Measurements from ENCODE around the gene PRKN. TPM values are rescaled to one million over a fixed set of nuclear protein-coding genes. Genes with fewer than 3 reads are reported as not detected.

Gene PRKN
- total RNA-seq, 1 experiment from 2014 or later, result 2.0 TPM

DNA sequence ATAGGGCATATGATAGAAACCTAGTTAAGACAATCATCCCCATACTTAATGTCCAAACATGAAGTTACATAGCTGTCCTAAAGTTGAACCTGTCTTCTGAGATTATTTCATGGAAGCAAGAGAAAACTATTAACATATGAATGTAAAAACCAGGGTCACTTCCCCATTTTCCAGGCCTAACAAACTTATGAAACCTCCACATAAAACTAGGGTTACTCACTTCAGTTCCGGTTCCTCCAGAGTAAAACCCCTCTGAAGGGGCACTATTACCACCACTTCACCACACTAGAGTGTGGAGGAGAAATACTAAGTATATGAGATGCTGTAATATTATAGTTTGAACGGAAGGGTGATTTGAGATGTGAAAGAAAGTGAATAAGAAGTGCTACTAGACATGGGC is 14.9 kb downstream of the PRKN start:
- TF ChIP-seq, protein P1, sequence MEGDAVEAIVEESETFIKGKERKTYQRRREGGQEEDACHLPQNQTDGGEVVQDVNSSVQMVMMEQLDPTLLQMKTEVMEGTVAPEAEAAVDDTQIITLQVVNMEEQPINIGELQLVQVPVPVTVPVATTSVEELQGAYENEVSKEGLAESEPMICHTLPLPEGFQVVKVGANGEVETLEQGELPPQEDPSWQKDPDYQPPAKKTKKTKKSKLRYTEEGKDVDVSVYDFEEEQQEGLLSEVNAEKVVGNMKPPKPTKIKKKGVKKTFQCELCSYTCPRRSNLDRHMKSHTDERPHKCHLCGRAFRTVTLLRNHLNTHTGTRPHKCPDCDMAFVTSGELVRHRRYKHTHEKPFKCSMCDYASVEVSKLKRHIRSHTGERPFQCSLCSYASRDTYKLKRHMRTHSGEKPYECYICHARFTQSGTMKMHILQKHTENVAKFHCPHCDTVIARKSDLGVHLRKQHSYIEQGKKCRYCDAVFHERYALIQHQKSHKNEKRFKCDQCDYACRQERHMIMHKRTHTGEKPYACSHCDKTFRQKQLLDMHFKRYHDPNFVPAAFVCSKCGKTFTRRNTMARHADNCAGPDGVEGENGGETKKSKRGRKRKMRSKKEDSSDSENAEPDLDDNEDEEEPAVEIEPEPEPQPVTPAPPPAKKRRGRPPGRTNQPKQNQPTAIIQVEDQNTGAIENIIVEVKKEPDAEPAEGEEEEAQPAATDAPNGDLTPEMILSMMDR (conservative IDR thresholded peaks at IDR 0.05), result no peak
- no peak overlapping the region for H4K8ac ChIP-seq (replicated peaks; ENCODE audit: insufficient read length, low read depth, low read length)
- no peak overlapping the region for H4K91ac ChIP-seq (ENCODE audit: insufficient read length, low read depth, low read length)
- peaks cover 13 to 14% of the 10 kb centered on the region in 2 experiments for H3K4me1 Mint-ChIP-seq
- H3T11ph ChIP-seq (ENCODE audit: low read length), result no peak overlapping the region
- H3K9ac ChIP-seq (ENCODE audit: extremely low read depth, insufficient read length, low read length), result no peak overlapping the region
- no peaks in the 10 kb centered on the region for H3K79me1 ChIP-seq (ENCODE audit: insufficient read depth, low read depth, low read length, poor library complexity, severe bottlenecking)
- no peak overlapping the region for H2BK120ac ChIP-seq (ENCODE audit: low read depth, low read length, poor library complexity, severe bottlenecking)
- peaks cover 0 to 18% (median 2%) of the 10 kb centered on the region in 3 experiments; a peak in 4 of 7 replicates for H3K36me3 Mint-ChIP-seq (ENCODE audit: insufficient read depth in 1 of 3, low read depth in 3 of 3)
- H3K79me2 ChIP-seq (ENCODE audit: insufficient read depth, low read length), result no peaks in the 10 kb centered on the region
- H3K56ac ChIP-seq (ENCODE audit: insufficient read length, low read depth, low read length), result no peak overlapping the region
- H2BK5ac ChIP-seq (ENCODE audit: insufficient read length, low read length), result no peak overlapping the region
- H4K5ac ChIP-seq (ENCODE audit: insufficient read length, low read depth, low read length), result no peak overlapping the region
- no peak overlapping the region for H2BK12ac ChIP-seq (ENCODE audit: insufficient read length, low read depth, low read length)
- H3K4me3 Mint-ChIP-seq, result no peak overlapping the region
- no peak overlapping the region for H3K18ac ChIP-seq (ENCODE audit: insufficient read length, low read depth, low read length)
- H3K4ac ChIP-seq (ENCODE audit: low read depth, low read length), result no peak overlapping the region
- no peak overlapping the region for H3K27ac ChIP-seq (ENCODE audit: insufficient read length, low read depth, low read length)
- no peak overlapping the region for H2AFZ ChIP-seq (ENCODE audit: low read length)
- no peak overlapping the region for H3K23ac ChIP-seq (ENCODE audit: insufficient read length, low read depth, low read length)
- no peaks in the 10 kb centered on the region for H3K27me3 ChIP-seq (ENCODE audit: insufficient read depth, low read length)
- no peak overlapping the region for H2BK15ac ChIP-seq (ENCODE audit: low read depth, low read length)
- H3K27me3 Mint-ChIP-seq (ENCODE audit: low read depth), result no peaks in the 10 kb centered on the region
- 100% methylated on average over 1 of the region's 2 CpGs for WGBS (ENCODE audit: extremely low coverage, insufficient read length, low lambda C conversion rate)
- no peaks in the 10 kb centered on the region for H3K9me3 ChIP-seq (ENCODE audit: control insufficient read depth, low read depth, low read length)
- no peak overlapping the region for H3K4me2 ChIP-seq (ENCODE audit: insufficient read depth, insufficient read length, low read length)
- no peaks in the 10 kb centered on the region for H3K23me2 ChIP-seq (ENCODE audit: insufficient read length, low read depth, low read length, poor library complexity, severe bottlenecking)
- peaks cover 9% of the 10 kb centered on the region in 2 experiments; a peak in 4 of 5 replicates for H3K9me3 Mint-ChIP-seq
- no peaks in the 10 kb centered on the region for H3K4me1 ChIP-seq (ENCODE audit: insufficient read depth, low read length)
- no peak overlapping the region for H3K14ac ChIP-seq (ENCODE audit: insufficient read depth, low read length)
- no peaks in the 10 kb centered on the region for H4K20me1 ChIP-seq (ENCODE audit: control insufficient read depth, insufficient read depth, insufficient read length)
- DNase-seq, result no peak
- no peak overlapping the region for H3K27ac Mint-ChIP-seq
- no peak overlapping the region for H2BK20ac ChIP-seq (ENCODE audit: low read depth, low read length, poor library complexity, severe bottlenecking)
- no peak overlapping the region for H2AK5ac ChIP-seq (ENCODE audit: insufficient read length, low read length)
